HG02763 (cell line): ENCODE measurements around the gene ZNF581.

Experiments used
- ATAC-seq: cut with Tn5 transposase; IDR thresholded peaks from one replicate; pipeline ENCODE4 v1.9.1; 2021; ENCODE audit warnings: mild to moderate bottlenecking, moderate library complexity; ENCODE audit not compliant: unreplicated experiment

ZNF581 gene

GRCh38 chr19:55691561-55692481, 48.4 kb downstream of the ZNF581 start:
- ATAC-seq, result no peak

- ATAC-seq, result no peak
These were observed 49.2 kb downstream of the ZNF581 start for GRCh38 chr19:55692681-55693081.

GRCh38 chr19:55693336-55693974, 50.0 kb downstream of the ZNF581 start:
- ATAC-seq, result no peak

- no peak for ATAC-seq
These were observed 50.8 kb downstream of the ZNF581 start for GRCh38 chr19:55694241-55694655.

- ATAC-seq, result no peak
These were observed 51.4 kb downstream of the ZNF581 start for GRCh38 chr19:55694656-55695491.
